Endothelial cell of umbilical vein (primary cell): ENCODE measurements around the gene GRID2. TPM values are rescaled to one million over a fixed set of nuclear protein-coding genes. Genes with fewer than 3 reads are reported as not detected.

Source experiments
- BruUV-seq: library from RNA; stranded (reverse); fragments of 400-500 nt; replicated peaks from 2 replicates; lab custom pipeline; 2021; lab: Mats Ljungman, UMichigan
- CTCF ChIA-PET: fragments of 300-600, 350-600 bp; sonication (Branson Sonifier 250); formaldehyde crosslinking; loops from one replicate; lab custom pipeline; 2021; ENCODE audit warnings: antibody characterized with exemption, inconsistent platforms; lab: Charles Lee
- POLR2A ChIA-PET: fragments of 300-600, 350-600 bp; sonication (Branson Sonifier 250); formaldehyde crosslinking; loops from one replicate; lab custom pipeline; 2021; ENCODE audit warnings: antibody characterized with exemption, inconsistent platforms; lab: Charles Lee
- DNase-seq: peaks from one replicate; pipeline ENCODE4 v3.0.0-alpha.2; 2011; ENCODE audit warnings: low read depth, low spot score
- FAIRE-seq: peaks from 2 replicates; lab custom pipeline; 2011; peaks lifted over from hg19 to GRCh38; lab: Jason Lieb, UNC
- H2AFZ ChIP-seq: 2 replicates; pipeline ENCODE4 v1.6.0; 2012; ENCODE audit warnings: low read depth, low read length, control low read depth, inconsistent platforms
- H3K27ac ChIP-seq: 2 replicates; pipeline ENCODE4 v1.5.1; 2011; ENCODE audit warnings: low read depth, mild to moderate bottlenecking, control low read depth, low read length, moderate library complexity; ENCODE audit not compliant: insufficient read depth
- H3K27me3 ChIP-seq, 2 experiments: 2 replicates each; pipeline versions ENCODE4 v1.6.0 to v1.6.1; 2011; ENCODE audit warnings: low read length in 2 of 2, mixed read lengths in 1 of 2; ENCODE audit not compliant: control insufficient read depth in 2 of 2, insufficient read depth in 2 of 2
- H3K36me3 ChIP-seq, 2 experiments: 2 replicates in 1 of 2; 3 replicates in 1 of 2; pipeline ENCODE4 v1.5.1; 2011; ENCODE audit warnings: low read length in 2 of 2, mild to moderate bottlenecking in 1 of 2, moderate library complexity in 1 of 2; ENCODE audit not compliant: control insufficient read depth in 2 of 2, insufficient read depth in 2 of 2; ENCODE audit errors: extremely low read depth in 1 of 2
- H3K4me1 ChIP-seq: 3 replicates; pipeline ENCODE4 v1.5.1; 2011; ENCODE audit warnings: mild to moderate bottlenecking, low read length; ENCODE audit not compliant: control insufficient read depth, insufficient read depth; ENCODE audit errors: extremely low read depth
- H3K4me2 ChIP-seq: 2 replicates; pipeline ENCODE4 v1.6.1; 2011; ENCODE audit warnings: low read length, control low read depth, mixed read lengths; ENCODE audit not compliant: insufficient read depth
- H3K4me3 ChIP-seq, 3 experiments: fragments of 200-600 bp in 1 of 3; sonication (generic), shearing (Covaris generic) in 1 of 3; replicated peaks in 1 of 3; 2 replicates each; pipeline ENCODE4 v1.5.1; 2011 to 2016; ENCODE audit warnings: control low read depth in 3 of 3, low read length in 3 of 3, mild to moderate bottlenecking in 2 of 3, inconsistent platforms in 1 of 3, low read depth in 1 of 3, moderate library complexity in 1 of 3; ENCODE audit not compliant: insufficient read depth in 1 of 3
- H3K79me2 ChIP-seq: 2 replicates; pipeline ENCODE4 v1.6.0; 2012; ENCODE audit warnings: low read length, inconsistent platforms; ENCODE audit not compliant: control insufficient read depth, insufficient read depth
- H3K9ac ChIP-seq: replicated peaks from 2 replicates; pipeline ENCODE3; 2011; ENCODE audit warnings: low read length, control low read depth; ENCODE audit not compliant: insufficient read depth; ENCODE audit errors: extremely low read depth
- H3K9me1 ChIP-seq: replicated peaks from 3 replicates; pipeline ENCODE4 v1.6.0; 2011; ENCODE audit warnings: mild to moderate bottlenecking, low read length; ENCODE audit not compliant: control insufficient read depth, insufficient read depth; ENCODE audit errors: extremely low read depth
- H3K9me3 ChIP-seq: replicated peaks from 2 replicates; pipeline ENCODE4 v1.5.1; 2012; ENCODE audit warnings: low read length, inconsistent platforms; ENCODE audit not compliant: control insufficient read depth, insufficient read depth
- H4K20me1 ChIP-seq: replicated peaks from 2 replicates; pipeline ENCODE3; 2011; ENCODE audit warnings: mild to moderate bottlenecking, low read length; ENCODE audit not compliant: control insufficient read depth, insufficient read depth; ENCODE audit errors: extremely low read depth
- EZH2 ChIP-seq: IDR thresholded peaks from 2 replicates; pipeline ENCODE4 v1.6.1; 2012; ENCODE audit warnings: borderline replicate concordance, low read depth, mild to moderate bottlenecking, moderate library complexity, low read length, inconsistent platforms; ENCODE audit not compliant: severe bottlenecking
- FOS ChIP-seq: IDR thresholded peaks from 2 replicates; pipeline ENCODE4 v1.6.1; 2011; ENCODE audit warnings: mild to moderate bottlenecking, low read length, moderate library complexity, borderline replicate concordance; ENCODE audit not compliant: insufficient read depth
- GATA2 ChIP-seq: IDR thresholded peaks from 2 replicates; pipeline ENCODE4 v1.7.0; 2011; ENCODE audit warnings: low read depth, mild to moderate bottlenecking, moderate library complexity, mixed read lengths, low read length; ENCODE audit not compliant: insufficient read length, insufficient read depth
- JUN ChIP-seq: IDR thresholded peaks from 2 replicates; pipeline ENCODE4 v1.6.1; 2011; ENCODE audit warnings: borderline replicate concordance, low read depth; ENCODE audit not compliant: insufficient read length, insufficient read depth
- MYC ChIP-seq: IDR thresholded peaks from one replicate; pipeline ENCODE4 v1.6.1; 2011; ENCODE audit warnings: mild to moderate bottlenecking, low read depth, low read length
- POLR2A ChIP-seq: IDR thresholded peaks from 2 replicates; pipeline ENCODE4 v1.6.1; 2012; ENCODE audit warnings: low read depth, mild to moderate bottlenecking, control low read depth, low read length
- POLR2AphosphoS5 ChIP-seq: IDR thresholded peaks from 2 replicates; pipeline ENCODE4 v1.6.1; 2012; ENCODE audit warnings: low read depth, mild to moderate bottlenecking, control low read depth, low read length, moderate library complexity; ENCODE audit not compliant: insufficient read depth
- dilution Hi-C: fragments of 300-500 bp; cut with MboI; formaldehyde crosslinking; loops from one replicate; pipeline ENCODE4 v1.15.0; 2019; ENCODE audit warnings: low sequenced_read_pairs; ENCODE audit not compliant: extremely low pct_ligation_motif_present
- intact Hi-C: fragments of 100-400 bp; cut with micrococcal nuclease; formaldehyde crosslinking; loops from one replicate; pipeline ENCODE4 v1.10.0; 2022
- polyA plus RNA-seq, 4 experiments: library from polyadenylated mRNA; depleted of rRNA in 3 of 4; stranded (reverse) in 3 of 4; unstranded in 1 of 4; fragments of >200 nt; gene quantifications; 2 replicates each; pipeline versions ENCODE4 v1.2.1 to v1.2.3, GENCODE V29; 2011 to 2012; ENCODE audit warnings: missing spikeins in 1 of 4
- total RNA-seq: library from RNA; stranded (reverse); gene quantifications from 2 replicates; pipeline ENCODE4 v1.2.3, GENCODE V29; 2021
- TF ChIP-seq, protein P1 (sequence below): IDR thresholded peaks from 2 replicates; pipeline ENCODE4 v1.6.1; 2011; ENCODE audit not compliant: insufficient read depth, insufficient read length
- TF ChIP-seq, protein P2 (sequence below), 2 donors: IDR thresholded peaks; 1 replicate in 1 of 2; 2 replicates in 1 of 2; pipeline ENCODE4 v1.5.1; 2011; ENCODE audit warnings: low read length in 2 of 2, mild to moderate bottlenecking in 2 of 2, moderate library complexity in 2 of 2, control low read depth in 1 of 2, inconsistent platforms in 1 of 2, low read depth in 1 of 2; ENCODE audit not compliant: insufficient read depth in 1 of 2; ENCODE audit errors: extremely low read depth in 1 of 2

The GRID2 gene
- total and polyA plus RNA-seq, 2 donors (not counting 3 experiments of a cell fraction or from before 2014, with no cell fraction given): not detected

- H3K79me2 ChIP-seq: no peaks in the 10 kb centered on the region
- no peak for DNase-seq
- TF ChIP-seq POLR2A: no peak
- no peak for TF ChIP-seq POLR2AphosphoS5
- TF ChIP-seq EZH2: no peak
- TF ChIP-seq, protein P1, sequence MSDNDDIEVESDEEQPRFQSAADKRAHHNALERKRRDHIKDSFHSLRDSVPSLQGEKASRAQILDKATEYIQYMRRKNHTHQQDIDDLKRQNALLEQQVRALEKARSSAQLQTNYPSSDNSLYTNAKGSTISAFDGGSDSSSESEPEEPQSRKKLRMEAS: no peak
- no peak for TF ChIP-seq MYC
- no peak for TF ChIP-seq GATA2
- no peak for TF ChIP-seq FOS
- TF ChIP-seq, protein P2, sequence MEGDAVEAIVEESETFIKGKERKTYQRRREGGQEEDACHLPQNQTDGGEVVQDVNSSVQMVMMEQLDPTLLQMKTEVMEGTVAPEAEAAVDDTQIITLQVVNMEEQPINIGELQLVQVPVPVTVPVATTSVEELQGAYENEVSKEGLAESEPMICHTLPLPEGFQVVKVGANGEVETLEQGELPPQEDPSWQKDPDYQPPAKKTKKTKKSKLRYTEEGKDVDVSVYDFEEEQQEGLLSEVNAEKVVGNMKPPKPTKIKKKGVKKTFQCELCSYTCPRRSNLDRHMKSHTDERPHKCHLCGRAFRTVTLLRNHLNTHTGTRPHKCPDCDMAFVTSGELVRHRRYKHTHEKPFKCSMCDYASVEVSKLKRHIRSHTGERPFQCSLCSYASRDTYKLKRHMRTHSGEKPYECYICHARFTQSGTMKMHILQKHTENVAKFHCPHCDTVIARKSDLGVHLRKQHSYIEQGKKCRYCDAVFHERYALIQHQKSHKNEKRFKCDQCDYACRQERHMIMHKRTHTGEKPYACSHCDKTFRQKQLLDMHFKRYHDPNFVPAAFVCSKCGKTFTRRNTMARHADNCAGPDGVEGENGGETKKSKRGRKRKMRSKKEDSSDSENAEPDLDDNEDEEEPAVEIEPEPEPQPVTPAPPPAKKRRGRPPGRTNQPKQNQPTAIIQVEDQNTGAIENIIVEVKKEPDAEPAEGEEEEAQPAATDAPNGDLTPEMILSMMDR (IDR thresholded peaks at IDR 0.05; ENCODE audit: extremely low read depth in 1 of 2, insufficient read depth in 1 of 2, low read depth in 1 of 2, low read length in 2 of 2): no peak
- no peak for TF ChIP-seq JUN
- H4K20me1 ChIP-seq: no peaks in the 10 kb centered on the region
- H3K27ac ChIP-seq: no peak overlapping the region
- H3K4me3 ChIP-seq: no peak overlapping the region
- no peaks in the 10 kb centered on the region for H3K27me3 ChIP-seq
- H3K36me3 ChIP-seq: no peaks in the 10 kb centered on the region
- H3K9me1 ChIP-seq: no peaks in the 10 kb centered on the region
- POLR2A ChIA-PET: no interaction called here
- H3K4me2 ChIP-seq: no peak overlapping the region
- CTCF ChIA-PET: no interaction called here
- dilution Hi-C loops: no loop called here
- FAIRE-seq: peak; percentile 79
- H3K4me1 ChIP-seq: no peaks in the 10 kb centered on the region
- BruUV-seq: no TSS peak
- no peak overlapping the region for H3K9ac ChIP-seq
- no peak overlapping the region for H2AFZ ChIP-seq
- H3K9me3 ChIP-seq: no peaks in the 10 kb centered on the region
- intact Hi-C loops: no loop called here
Measured at GRCh38 chr4:92646826-92647225, 343.1 kb downstream of the GRID2 start.
